NT2/D1 (cell line): ENCODE results near the gene GRID2.

Experiments used
- SUZ12 ChIP-seq: IDR thresholded peaks from 2 replicates; pipeline ENCODE4 v1.6.1; 2011; ENCODE audit not compliant: insufficient read length, insufficient read depth; ENCODE audit errors: extremely low read depth
- YY1 ChIP-seq: IDR thresholded peaks from 2 replicates; pipeline ENCODE4 v1.6.1; 2011; ENCODE audit not compliant: insufficient read length, insufficient read depth
- ZNF274 ChIP-seq: IDR thresholded peaks from 2 replicates; pipeline ENCODE4 v1.6.1; 2011; ENCODE audit warnings: mild to moderate bottlenecking, low read depth, low read length

DNA sequence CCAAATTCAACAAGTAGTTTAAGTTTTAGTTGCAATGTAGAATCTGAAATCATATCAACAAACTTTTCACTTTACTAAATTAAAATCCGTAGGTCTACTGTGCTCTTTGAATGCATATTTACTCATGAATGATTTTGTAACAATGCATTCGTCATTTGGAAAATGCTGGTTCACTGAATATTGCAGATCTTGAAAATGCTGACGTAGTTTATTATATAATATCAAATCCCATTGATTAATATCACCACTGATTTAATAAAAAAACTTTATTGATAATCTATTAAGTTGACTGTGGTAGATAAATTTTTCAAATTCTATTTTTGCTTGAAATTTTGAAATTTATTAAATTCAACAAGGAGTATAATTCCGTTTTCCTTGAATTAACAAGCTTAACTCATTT lies 540.0 kb downstream of the GRID2 start:
- TF ChIP-seq YY1 (no peak), ZNF274 (no peak), SUZ12 (no peak)
